Measurements from ENCODE around the gene SLC51B.

SLC51B gene

DNA sequence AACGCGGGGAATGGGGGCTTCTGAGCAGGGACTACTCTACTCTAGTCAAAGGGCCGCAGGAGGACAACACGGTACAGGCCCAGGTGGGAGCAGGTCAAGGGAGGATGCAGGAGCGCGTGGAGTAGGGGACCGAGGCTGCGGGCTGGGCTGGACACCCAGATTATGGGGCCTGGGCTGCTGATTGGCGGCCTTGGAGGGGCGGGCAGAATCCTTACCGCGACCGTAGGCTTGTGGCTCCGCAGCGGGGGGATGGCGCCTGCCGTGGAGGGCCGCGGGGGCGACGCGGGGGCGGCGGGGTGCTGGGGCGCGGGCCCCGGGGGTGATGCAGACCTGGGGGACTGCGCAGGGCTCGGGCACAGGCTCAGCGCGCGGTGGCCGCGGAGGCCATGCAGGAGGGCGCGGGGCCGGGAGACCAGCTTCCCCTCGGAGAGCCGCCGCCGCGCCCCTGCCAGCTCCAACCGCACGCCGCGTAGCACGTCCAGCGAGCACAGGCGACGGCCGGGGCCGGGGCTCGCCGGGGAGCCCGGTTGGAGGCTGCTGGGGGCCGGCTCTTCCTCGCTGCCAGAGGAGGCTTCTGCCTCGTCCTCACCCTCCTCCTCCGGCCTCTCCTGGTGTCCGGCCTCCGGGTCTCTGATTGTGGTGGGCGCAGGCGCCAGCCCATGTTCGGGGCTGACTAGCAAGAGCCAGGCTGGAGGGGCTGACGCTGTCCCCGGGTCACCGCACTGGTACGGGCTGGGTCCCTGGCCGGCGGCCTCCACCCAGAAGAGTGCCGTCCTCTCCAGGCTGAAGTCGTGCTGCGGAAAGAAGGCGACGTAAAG is 56.9 kb downstream of the SLC51B start:
- no peak for DNase-seq

DNA sequence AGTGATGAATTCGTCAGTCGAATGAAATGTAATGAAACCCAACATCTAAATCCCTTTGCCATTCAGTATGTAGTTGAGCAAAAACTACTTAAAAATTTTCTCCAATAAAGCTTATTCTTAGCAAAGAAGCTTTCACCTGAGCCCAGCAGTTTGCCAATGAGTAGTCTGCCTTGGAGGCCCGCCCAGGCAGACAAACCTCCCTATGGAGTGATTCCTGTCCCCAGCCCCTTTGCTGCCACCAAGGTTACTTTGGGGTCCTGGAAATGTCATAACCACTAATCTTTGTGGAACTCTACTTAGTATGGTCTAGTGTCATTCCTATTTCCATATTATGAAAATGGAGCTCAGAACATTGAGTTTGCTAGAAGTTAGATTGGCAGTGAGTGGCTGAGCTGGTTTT is 57.7 kb downstream of the SLC51B start:
- no peak for DNase-seq
